ENCODE data around the gene DCC.

GRCh38 chr18:52950155-52950554, 610.2 kb downstream of the DCC start:
- no peak for TF ChIP-seq POLR2A (IDR thresholded peaks at IDR 0.05)
- TF ChIP-seq, protein P1, sequence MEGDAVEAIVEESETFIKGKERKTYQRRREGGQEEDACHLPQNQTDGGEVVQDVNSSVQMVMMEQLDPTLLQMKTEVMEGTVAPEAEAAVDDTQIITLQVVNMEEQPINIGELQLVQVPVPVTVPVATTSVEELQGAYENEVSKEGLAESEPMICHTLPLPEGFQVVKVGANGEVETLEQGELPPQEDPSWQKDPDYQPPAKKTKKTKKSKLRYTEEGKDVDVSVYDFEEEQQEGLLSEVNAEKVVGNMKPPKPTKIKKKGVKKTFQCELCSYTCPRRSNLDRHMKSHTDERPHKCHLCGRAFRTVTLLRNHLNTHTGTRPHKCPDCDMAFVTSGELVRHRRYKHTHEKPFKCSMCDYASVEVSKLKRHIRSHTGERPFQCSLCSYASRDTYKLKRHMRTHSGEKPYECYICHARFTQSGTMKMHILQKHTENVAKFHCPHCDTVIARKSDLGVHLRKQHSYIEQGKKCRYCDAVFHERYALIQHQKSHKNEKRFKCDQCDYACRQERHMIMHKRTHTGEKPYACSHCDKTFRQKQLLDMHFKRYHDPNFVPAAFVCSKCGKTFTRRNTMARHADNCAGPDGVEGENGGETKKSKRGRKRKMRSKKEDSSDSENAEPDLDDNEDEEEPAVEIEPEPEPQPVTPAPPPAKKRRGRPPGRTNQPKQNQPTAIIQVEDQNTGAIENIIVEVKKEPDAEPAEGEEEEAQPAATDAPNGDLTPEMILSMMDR (IDR thresholded peaks at IDR 0.05) = no peak
- TF ChIP-seq POLR2AphosphoS5 (IDR thresholded peaks at IDR 0.05) = no peak
- no peak for TF ChIP-seq EP300 (IDR thresholded peaks at IDR 0.05)
